Measurements from ENCODE around the gene TLL1.

GRCh38 chr4:166087569-166087968 is 214.5 kb downstream of the TLL1 start:
- TF ChIP-seq CTCF (IDR thresholded peaks at IDR 0.05 in 2 of 3, conservative IDR thresholded peaks at IDR 0.05 in 1 of 3; ENCODE audit: borderline replicate concordance in 1 of 3, insufficient read depth in 1 of 3, low read depth in 2 of 3, low read length in 2 of 3) (no peak), POLR2A (IDR thresholded peaks at IDR 0.05; ENCODE audit: borderline replicate concordance, extremely low read depth, insufficient read depth, insufficient read length) (no peak), EZH2 (IDR thresholded peaks at IDR 0.05) (no peak), EGR1 (IDR thresholded peaks at IDR 0.05; ENCODE audit: low read depth) (no peak), CBX3 (IDR thresholded peaks at IDR 0.05; ENCODE audit: low read depth) (no peak), JUND (IDR thresholded peaks at IDR 0.05) (no peak), ELF1 (IDR thresholded peaks at IDR 0.05; ENCODE audit: borderline replicate concordance, low read depth) (no peak), SRF (IDR thresholded peaks at IDR 0.05; ENCODE audit: low read depth) (no peak), YY1 (IDR thresholded peaks at IDR 0.05; ENCODE audit: extremely low read depth, insufficient replicate concordance, low read depth, low read length) (no peak), POLR2AphosphoS5 (IDR thresholded peaks at IDR 0.05; ENCODE audit: low read depth, low read length) (no peak)
- TF ChIP-seq, protein P1, sequence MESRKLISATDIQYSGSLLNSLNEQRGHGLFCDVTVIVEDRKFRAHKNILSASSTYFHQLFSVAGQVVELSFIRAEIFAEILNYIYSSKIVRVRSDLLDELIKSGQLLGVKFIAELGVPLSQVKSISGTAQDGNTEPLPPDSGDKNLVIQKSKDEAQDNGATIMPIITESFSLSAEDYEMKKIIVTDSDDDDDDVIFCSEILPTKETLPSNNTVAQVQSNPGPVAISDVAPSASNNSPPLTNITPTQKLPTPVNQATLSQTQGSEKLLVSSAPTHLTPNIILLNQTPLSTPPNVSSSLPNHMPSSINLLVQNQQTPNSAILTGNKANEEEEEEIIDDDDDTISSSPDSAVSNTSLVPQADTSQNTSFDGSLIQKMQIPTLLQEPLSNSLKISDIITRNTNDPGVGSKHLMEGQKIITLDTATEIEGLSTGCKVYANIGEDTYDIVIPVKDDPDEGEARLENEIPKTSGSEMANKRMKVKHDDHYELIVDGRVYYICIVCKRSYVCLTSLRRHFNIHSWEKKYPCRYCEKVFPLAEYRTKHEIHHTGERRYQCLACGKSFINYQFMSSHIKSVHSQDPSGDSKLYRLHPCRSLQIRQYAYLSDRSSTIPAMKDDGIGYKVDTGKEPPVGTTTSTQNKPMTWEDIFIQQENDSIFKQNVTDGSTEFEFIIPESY (IDR thresholded peaks at IDR 0.05; ENCODE audit: extremely low read depth, insufficient replicate concordance, low read length) = no peak
- TF ChIP-seq, protein P2, sequence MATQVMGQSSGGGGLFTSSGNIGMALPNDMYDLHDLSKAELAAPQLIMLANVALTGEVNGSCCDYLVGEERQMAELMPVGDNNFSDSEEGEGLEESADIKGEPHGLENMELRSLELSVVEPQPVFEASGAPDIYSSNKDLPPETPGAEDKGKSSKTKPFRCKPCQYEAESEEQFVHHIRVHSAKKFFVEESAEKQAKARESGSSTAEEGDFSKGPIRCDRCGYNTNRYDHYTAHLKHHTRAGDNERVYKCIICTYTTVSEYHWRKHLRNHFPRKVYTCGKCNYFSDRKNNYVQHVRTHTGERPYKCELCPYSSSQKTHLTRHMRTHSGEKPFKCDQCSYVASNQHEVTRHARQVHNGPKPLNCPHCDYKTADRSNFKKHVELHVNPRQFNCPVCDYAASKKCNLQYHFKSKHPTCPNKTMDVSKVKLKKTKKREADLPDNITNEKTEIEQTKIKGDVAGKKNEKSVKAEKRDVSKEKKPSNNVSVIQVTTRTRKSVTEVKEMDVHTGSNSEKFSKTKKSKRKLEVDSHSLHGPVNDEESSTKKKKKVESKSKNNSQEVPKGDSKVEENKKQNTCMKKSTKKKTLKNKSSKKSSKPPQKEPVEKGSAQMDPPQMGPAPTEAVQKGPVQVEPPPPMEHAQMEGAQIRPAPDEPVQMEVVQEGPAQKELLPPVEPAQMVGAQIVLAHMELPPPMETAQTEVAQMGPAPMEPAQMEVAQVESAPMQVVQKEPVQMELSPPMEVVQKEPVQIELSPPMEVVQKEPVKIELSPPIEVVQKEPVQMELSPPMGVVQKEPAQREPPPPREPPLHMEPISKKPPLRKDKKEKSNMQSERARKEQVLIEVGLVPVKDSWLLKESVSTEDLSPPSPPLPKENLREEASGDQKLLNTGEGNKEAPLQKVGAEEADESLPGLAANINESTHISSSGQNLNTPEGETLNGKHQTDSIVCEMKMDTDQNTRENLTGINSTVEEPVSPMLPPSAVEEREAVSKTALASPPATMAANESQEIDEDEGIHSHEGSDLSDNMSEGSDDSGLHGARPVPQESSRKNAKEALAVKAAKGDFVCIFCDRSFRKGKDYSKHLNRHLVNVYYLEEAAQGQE (IDR thresholded peaks at IDR 0.05; ENCODE audit: low read depth) = no peak
- TF ChIP-seq, protein P3, sequence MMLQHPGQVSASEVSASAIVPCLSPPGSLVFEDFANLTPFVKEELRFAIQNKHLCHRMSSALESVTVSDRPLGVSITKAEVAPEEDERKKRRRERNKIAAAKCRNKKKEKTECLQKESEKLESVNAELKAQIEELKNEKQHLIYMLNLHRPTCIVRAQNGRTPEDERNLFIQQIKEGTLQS (IDR thresholded peaks at IDR 0.05) = no peak

Measured in HCT116 (cell line).